B cell (primary cell): ENCODE data around the gene PRRT4. TPM values are rescaled to one million over a fixed set of nuclear protein-coding genes. Genes with fewer than 3 reads are reported as not detected.

Experiments used
- ATAC-seq: fragments of 200-7000 bp; cut with Tn5 transposase; one replicate; pipeline ENCODE4 v1.10.0; 2021; ENCODE audit warnings: low read depth, mild to moderate bottlenecking, moderate number of reproducible peaks, moderate library complexity
- CTCF ChIA-PET: fragments of 350-600 bp; sonication (Branson Sonifier 250); formaldehyde crosslinking; loops from one replicate; lab custom pipeline; 2021; ENCODE audit warnings: antibody characterized with exemption, inconsistent platforms; lab: Charles Lee
- POLR2A ChIA-PET: fragments of 350-600 bp; sonication (Branson Sonifier 250); formaldehyde crosslinking; loops from one replicate; lab custom pipeline; 2021; ENCODE audit warnings: antibody characterized with exemption; lab: Charles Lee
- DNase-seq: peaks from one replicate; pipeline ENCODE4 v3.0.0; 2013
- H2AFZ ChIP-seq: 2 replicates; pipeline ENCODE4 v1.6.1; 2012; ENCODE audit warnings: mild to moderate bottlenecking, low read depth, low read length; ENCODE audit not compliant: insufficient read depth, poor library complexity, severe bottlenecking
- H3K27ac ChIP-seq, 2 donors: 1 replicate in 1 of 2; 2 replicates in 1 of 2; pipeline ENCODE4 v1.5.1; 2012 to 2013; ENCODE audit warnings: low read length in 2 of 2, mild to moderate bottlenecking in 2 of 2, moderate library complexity in 1 of 2
- H3K27me3 ChIP-seq, 4 experiments: fragments of 200-600 bp in 1 of 4; sonication (generic) in 1 of 4; replicated peaks in 1 of 4; 1 replicate in 2 of 4; 2 replicates in 2 of 4; pipeline versions ENCODE4 v1.6.1 to v1.7.0; 2013 to 2016; ENCODE audit warnings: low read length in 3 of 4, mild to moderate bottlenecking in 2 of 4, mixed read lengths in 1 of 4, moderate library complexity in 1 of 4; ENCODE audit not compliant: insufficient read depth in 4 of 4, control insufficient read depth in 3 of 4; ENCODE audit errors: control extremely low read depth in 1 of 4
- H3K36me3 ChIP-seq, 2 experiments: replicated peaks in 1 of 2; 1 replicate in 1 of 2; 2 replicates in 1 of 2; pipeline versions ENCODE4 v1.6.1 to v1.7.1; 2013; ENCODE audit warnings: low read length in 1 of 2; ENCODE audit not compliant: insufficient read depth in 2 of 2, control insufficient read depth in 1 of 2; ENCODE audit errors: control extremely low read depth in 1 of 2, extremely low read depth in 1 of 2
- H3K4me1 ChIP-seq, 2 donors: fragments of 200-600 bp in 1 of 2; sonication (generic) in 1 of 2; 1 replicate in 1 of 2; 2 replicates in 1 of 2; pipeline versions ENCODE4 v1.5.1 to v1.6.1; 2013 to 2017; ENCODE audit warnings: low read length in 2 of 2; ENCODE audit not compliant: control insufficient read depth in 2 of 2, insufficient read depth in 2 of 2
- H3K4me2 ChIP-seq: replicated peaks from 2 replicates; pipeline ENCODE3; 2012; ENCODE audit warnings: mild to moderate bottlenecking, low read depth, low read length; ENCODE audit not compliant: poor library complexity, severe bottlenecking
- H3K4me3 ChIP-seq, 5 experiments: fragments of 200-600 bp in 1 of 5; sonication (generic) in 1 of 5; 1 replicate in 3 of 5; 2 replicates in 2 of 5; pipeline versions ENCODE4 v1.5.1 to v1.7.0; 2011 to 2016; ENCODE audit warnings: low read length in 4 of 5, mild to moderate bottlenecking in 4 of 5, low read depth in 2 of 5, control low read depth in 1 of 5, moderate library complexity in 1 of 5; ENCODE audit not compliant: insufficient read depth in 1 of 5; ENCODE audit errors: control extremely low read depth in 1 of 5, extremely low read depth in 1 of 5
- H3K79me2 ChIP-seq: fragments of 200-600 bp; sonication (generic); one replicate; pipeline ENCODE4 v1.6.0; 2016; ENCODE audit warnings: low read length; ENCODE audit not compliant: control insufficient read depth, insufficient read depth
- H3K9ac ChIP-seq: fragments of 200-600 bp; sonication (generic); 2 replicates; pipeline ENCODE4 v1.6.1; 2017; ENCODE audit warnings: mild to moderate bottlenecking, low read length, moderate library complexity
- H3K9me3 ChIP-seq, 3 donors: one replicate each; pipeline versions ENCODE4 v1.6.1 to v1.7.1; 2013; ENCODE audit warnings: low read length in 2 of 3; ENCODE audit not compliant: control insufficient read depth in 2 of 3, insufficient read depth in 1 of 3; ENCODE audit errors: control extremely low read depth in 1 of 3
- H4K20me1 ChIP-seq: 2 replicates; pipeline ENCODE4 v1.6.0; 2012; ENCODE audit warnings: mild to moderate bottlenecking, low read length; ENCODE audit not compliant: insufficient read depth, control insufficient read depth, poor library complexity, severe bottlenecking
- H3K27ac Mint-ChIP-seq: one replicate; pipeline ENCODE4 v1.8.0; 2021; ENCODE audit warnings: mixed read lengths
- H3K27me3 Mint-ChIP-seq: one replicate; pipeline ENCODE4 v1.8.0; 2021; ENCODE audit warnings: mixed read lengths
- H3K4me1 Mint-ChIP-seq: one replicate; pipeline ENCODE4 v1.8.0; 2021; ENCODE audit warnings: mixed read lengths
- H3K4me3 Mint-ChIP-seq: one replicate; pipeline ENCODE4 v1.8.0; 2021; ENCODE audit warnings: mixed read lengths
- H3K9me3 Mint-ChIP-seq: one replicate; pipeline ENCODE4 v1.8.0; 2022; ENCODE audit warnings: mixed read lengths; ENCODE audit not compliant: insufficient read depth
- EZH2 ChIP-seq: IDR thresholded peaks from 2 replicates; pipeline ENCODE4 v1.6.1; 2012; ENCODE audit warnings: borderline replicate concordance, low read depth, mild to moderate bottlenecking, moderate library complexity, low read length; ENCODE audit not compliant: insufficient read depth, poor library complexity, severe bottlenecking
- WGBS: methylation state at CpG from one replicate; pipeline ENCODE4 v1.1.5; 2013; ENCODE audit warnings: missing lambda C conversion rate; ENCODE audit not compliant: insufficient coverage; 5-methylcytosine and 5-hydroxymethylcytosine counted together
- intact Hi-C: fragments of 100-400 bp; cut with micrococcal nuclease; formaldehyde crosslinking; loops from one replicate; pipeline ENCODE4 v1.10.0; 2022
- polyA plus RNA-seq: library from polyadenylated mRNA; depleted of rRNA; stranded (reverse); fragments of >200 nt; gene quantifications from 2 replicates; pipeline ENCODE4 v1.2.3, GENCODE V29; 2012
- total RNA-seq, 2 donors: library from RNA; stranded (reverse); fragments of 120-200 nt in 1 of 2; gene quantifications; 1 replicate in 1 of 2; 2 replicates in 1 of 2; pipeline versions ENCODE4 v1.2.3 to v1.2.4, GENCODE V29; 2013 to 2022
- TF ChIP-seq, protein P1 (sequence below): fragments of 200-600 bp; IDR thresholded peaks from one replicate; pipeline ENCODE4 v1.8.0; 2022; ENCODE audit warnings: antibody characterized with exemption, mild to moderate bottlenecking

PRRT4 gene
- total and polyA plus RNA-seq, 2 donors (not counting 1 experiment from before 2014, with no cell fraction given) = 0.04 to 0.20 TPM

DNA sequence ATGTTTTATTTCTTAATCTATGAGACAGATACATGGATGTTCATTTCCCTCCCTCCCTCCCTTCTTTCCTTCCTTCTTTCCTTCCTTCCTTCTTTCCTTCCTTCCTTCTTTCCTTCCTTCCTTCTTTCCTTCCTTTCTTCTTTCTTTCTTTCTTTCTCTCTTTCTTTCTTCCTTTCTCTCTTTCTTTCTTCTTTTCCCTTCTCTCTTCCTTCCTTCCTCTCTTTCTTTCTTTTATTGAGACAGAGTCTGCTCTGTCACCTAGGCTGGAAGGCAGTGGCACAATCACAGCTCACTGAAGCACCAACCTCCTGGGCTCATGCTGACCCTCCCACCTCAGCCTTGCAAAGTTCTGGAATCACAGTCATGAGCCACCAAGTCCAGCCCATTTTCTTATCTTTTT, 5.5 kb upstream of the PRRT4 start:
- Histone ChIP-seq H3K79me2 (no peaks in the 10 kb centered on the region), H3K4me3 (no peak overlapping the region), H3K4me1 (peaks cover 3 to 5% of the 10 kb centered on the region in 2 donors), H3K27ac (no peak overlapping the region), H3K9ac (no peak overlapping the region), H2AFZ (no peak overlapping the region), H3K4me2 (no peak overlapping the region), H4K20me1 (no peaks in the 10 kb centered on the region), H3K27me3 (peaks cover 0 to 34% (median 23%) of the 10 kb centered on the region in 4 experiments), H3K36me3 (no peaks in the 10 kb centered on the region), H3K9me3 (no peaks in the 10 kb centered on the region)
- peaks cover 66% of the 10 kb centered on the region for H3K27me3 Mint-ChIP-seq
- peaks cover 8% of the 10 kb centered on the region for H3K4me1 Mint-ChIP-seq
- H3K27ac Mint-ChIP-seq = no peak overlapping the region
- TF ChIP-seq, protein P1, sequence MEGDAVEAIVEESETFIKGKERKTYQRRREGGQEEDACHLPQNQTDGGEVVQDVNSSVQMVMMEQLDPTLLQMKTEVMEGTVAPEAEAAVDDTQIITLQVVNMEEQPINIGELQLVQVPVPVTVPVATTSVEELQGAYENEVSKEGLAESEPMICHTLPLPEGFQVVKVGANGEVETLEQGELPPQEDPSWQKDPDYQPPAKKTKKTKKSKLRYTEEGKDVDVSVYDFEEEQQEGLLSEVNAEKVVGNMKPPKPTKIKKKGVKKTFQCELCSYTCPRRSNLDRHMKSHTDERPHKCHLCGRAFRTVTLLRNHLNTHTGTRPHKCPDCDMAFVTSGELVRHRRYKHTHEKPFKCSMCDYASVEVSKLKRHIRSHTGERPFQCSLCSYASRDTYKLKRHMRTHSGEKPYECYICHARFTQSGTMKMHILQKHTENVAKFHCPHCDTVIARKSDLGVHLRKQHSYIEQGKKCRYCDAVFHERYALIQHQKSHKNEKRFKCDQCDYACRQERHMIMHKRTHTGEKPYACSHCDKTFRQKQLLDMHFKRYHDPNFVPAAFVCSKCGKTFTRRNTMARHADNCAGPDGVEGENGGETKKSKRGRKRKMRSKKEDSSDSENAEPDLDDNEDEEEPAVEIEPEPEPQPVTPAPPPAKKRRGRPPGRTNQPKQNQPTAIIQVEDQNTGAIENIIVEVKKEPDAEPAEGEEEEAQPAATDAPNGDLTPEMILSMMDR = no peak
- no peak for TF ChIP-seq EZH2
- DNase-seq (no peak), ATAC-seq (no peak)
- CTCF ChIA-PET = interaction anchor here (0.9 to 1.1 kb wide), 2 partner anchors 19 to 41 kb away, joined by 3 read pairs; no protein-coding TSS in a partner anchor
- no peak overlapping the region for H3K4me3 Mint-ChIP-seq
- intact Hi-C loops = no loop called here
- POLR2A ChIA-PET = no interaction called here
- H3K9me3 Mint-ChIP-seq = no peaks in the 10 kb centered on the region

DNA sequence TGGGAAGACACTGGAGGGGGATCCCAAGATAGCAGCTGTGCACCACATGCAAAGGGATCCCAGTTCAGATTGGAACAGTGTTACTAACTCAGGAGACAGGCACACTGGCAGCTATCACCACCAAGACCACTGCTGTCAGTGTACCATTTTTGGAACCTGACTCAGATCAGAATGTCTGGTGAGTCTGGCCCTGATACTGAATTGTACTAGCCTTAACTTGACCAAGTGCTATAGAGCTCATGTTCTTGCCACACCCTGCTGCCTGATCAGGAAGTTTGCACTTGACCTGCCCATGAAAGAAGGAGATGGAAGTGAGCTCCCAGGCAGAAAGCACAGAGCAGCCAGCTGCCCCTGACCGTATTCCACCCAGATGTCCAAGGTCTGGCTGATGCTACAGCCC, 4.8 kb upstream of the PRRT4 start:
- Histone ChIP-seq H2AFZ (no peak overlapping the region), H3K36me3 (no peaks in the 10 kb centered on the region), H4K20me1 (no peaks in the 10 kb centered on the region), H3K9me3 (no peaks in the 10 kb centered on the region), H3K4me2 (no peak overlapping the region), H3K4me3 (no peak overlapping the region), H3K4me1 (peaks cover 6 to 8% of the 10 kb centered on the region in 2 donors), H3K79me2 (no peaks in the 10 kb centered on the region), H3K27ac (no peak overlapping the region), H3K9ac (no peak overlapping the region), H3K27me3 (peaks cover 0 to 37% (median 24%) of the 10 kb centered on the region in 4 experiments)
- TF ChIP-seq, protein P1 = no peak
- no peak for TF ChIP-seq EZH2
- DNase-seq = no peak
- 57% methylated on average over 1 of the region's 1 CpG for WGBS
- no peak overlapping the region for H3K27ac Mint-ChIP-seq
- H3K4me3 Mint-ChIP-seq = no peak overlapping the region
- no peak for ATAC-seq
- H3K4me1 Mint-ChIP-seq = peaks cover 11% of the 10 kb centered on the region
- ChIA-PET POLR2A (no interaction called here), CTCF (interaction anchor here (0.9 to 1.1 kb wide), 2 partner anchors 20 to 42 kb away, joined by 3 read pairs; no protein-coding TSS in a partner anchor)
- peaks cover 67% of the 10 kb centered on the region for H3K27me3 Mint-ChIP-seq
- H3K9me3 Mint-ChIP-seq = no peaks in the 10 kb centered on the region
- intact Hi-C loops = no loop called here
